DOHH2 (cell line): ENCODE results near the gene GBF1.

Experiments used
- H3F3A ChIP-seq: fragments of 200-600 bp; sonication (generic), shearing (Covaris generic); 2 replicates; pipeline ENCODE4 v1.6.0; 2016; ENCODE audit warnings: antibody characterized with exemption, mild to moderate bottlenecking; ENCODE audit not compliant: control insufficient read depth, insufficient read depth
- H3K27ac ChIP-seq: fragments of 200-600 bp; sonication (generic); 2 replicates; pipeline ENCODE4 v1.5.1; 2014; ENCODE audit warnings: low read depth, mild to moderate bottlenecking, low read length, moderate library complexity
- H3K27me3 ChIP-seq: fragments of 200-600 bp; sonication (generic); 2 replicates; pipeline ENCODE4 v1.6.1; 2014; ENCODE audit warnings: mild to moderate bottlenecking, low read length, mixed read lengths; ENCODE audit not compliant: control insufficient read depth
- H3K36me3 ChIP-seq: fragments of 200-600 bp; sonication (generic); 2 replicates; pipeline ENCODE4 v1.6.1; 2014; ENCODE audit warnings: mild to moderate bottlenecking, low read length, moderate library complexity, mixed read lengths; ENCODE audit not compliant: control insufficient read depth
- H3K4me1 ChIP-seq: fragments of 200-600 bp; sonication (generic); 2 replicates; pipeline ENCODE4 v1.6.1; 2014; ENCODE audit warnings: mild to moderate bottlenecking, low read length, mixed read lengths; ENCODE audit not compliant: control insufficient read depth
- H3K4me2 ChIP-seq: fragments of 200-600 bp; sonication (generic); 2 replicates; pipeline ENCODE4 v1.6.0; 2014; ENCODE audit warnings: mild to moderate bottlenecking, low read length, moderate library complexity
- H3K4me3 ChIP-seq: fragments of 200-600 bp; sonication (generic); 2 replicates; pipeline ENCODE4 v1.5.1; 2014; ENCODE audit warnings: mild to moderate bottlenecking, low read length, mixed read lengths
- H3K79me2 ChIP-seq: fragments of 200-600 bp; sonication (generic); 2 replicates; pipeline ENCODE4 v1.6.1; 2014; ENCODE audit warnings: mild to moderate bottlenecking, low read length, mixed read lengths; ENCODE audit not compliant: control insufficient read depth
- H3K9me2 ChIP-seq: fragments of 200-600 bp; sonication (generic); replicated peaks from 2 replicates; pipeline ENCODE4 v1.6.1; 2014; ENCODE audit warnings: mild to moderate bottlenecking, low read length, mixed read lengths; ENCODE audit not compliant: control insufficient read depth
- H3K9me3 ChIP-seq: fragments of 200-600 bp; sonication (generic); 2 replicates; pipeline ENCODE4 v1.6.1; 2014; ENCODE audit warnings: antibody characterized with exemption, low read length, mixed read lengths; ENCODE audit not compliant: control insufficient read depth, insufficient read depth
- H4K20me1 ChIP-seq: fragments of 200-600 bp; sonication (generic); 2 replicates; pipeline ENCODE4 v1.6.0; 2014; ENCODE audit warnings: low read depth, mild to moderate bottlenecking, antibody characterized with exemption, low read length, moderate library complexity; ENCODE audit not compliant: control insufficient read depth, insufficient read depth
- CTCF ChIP-seq: fragments of 200-600 bp; sonication (generic); IDR thresholded peaks from one replicate; pipeline ENCODE4 v1.5.1; 2014; ENCODE audit warnings: antibody characterized with exemption, mild to moderate bottlenecking, low read depth, low read length; ENCODE audit not compliant: poor library complexity, severe bottlenecking
- EZH2phosphoT487 ChIP-seq: fragments of 200-600 bp; sonication (generic); IDR thresholded peaks from 2 replicates; pipeline ENCODE4 v1.6.1; 2017; ENCODE audit warnings: borderline replicate concordance, mild to moderate bottlenecking, antibody characterized with exemption, low read length, moderate library complexity, mixed read lengths

GBF1 gene

GRCh38 chr10:102389894-102390293 is 144.6 kb downstream of the GBF1 start:
- H3K9me3 ChIP-seq, result no peaks in the 10 kb centered on the region
- no peak overlapping the region for H3K4me2 ChIP-seq
- no peaks in the 10 kb centered on the region for H3K36me3 ChIP-seq
- no peaks in the 10 kb centered on the region for H3K79me2 ChIP-seq
- peaks cover 10% of the 10 kb centered on the region for H3K4me1 ChIP-seq
- no peaks in the 10 kb centered on the region for H3K9me2 ChIP-seq
- no peaks in the 10 kb centered on the region for H4K20me1 ChIP-seq
- H3K4me3 ChIP-seq, result no peak overlapping the region
- 0 out of 2 replicates have a peak, but pooled peaks cover 2% of the 10 kb centered on the region for H3F3A ChIP-seq
- H3K27ac ChIP-seq, result no peak overlapping the region
- TF ChIP-seq CTCF, result no peak
- no peak for TF ChIP-seq EZH2phosphoT487
- H3K27me3 ChIP-seq, result peaks cover 20% of the 10 kb centered on the region

- Histone ChIP-seq H3K4me3 (no peak overlapping the region), H3F3A (no peaks in the 10 kb centered on the region), H3K4me2 (no peak overlapping the region), H3K36me3 (peaks cover 8% of the 10 kb centered on the region; the same call in 1 of the 2 replicates), H4K20me1 (no peaks in the 10 kb centered on the region), H3K79me2 (peaks cover 6% of the 10 kb centered on the region; the same call in 1 of the 2 replicates), H3K27ac (no peak overlapping the region), H3K27me3 (peaks cover 20% of the 10 kb centered on the region), H3K9me3 (no peaks in the 10 kb centered on the region), H3K9me2 (no peaks in the 10 kb centered on the region), H3K4me1 (peaks cover 14% of the 10 kb centered on the region)
- TF ChIP-seq CTCF (no peak), EZH2phosphoT487 (no peak)
These were observed 147.0 kb downstream of the GBF1 start for GRCh38 chr10:102392306-102392705.

- H3K36me3 ChIP-seq, result peaks cover 8% of the 10 kb centered on the region; the same call in 1 of the 2 replicates
- H3F3A ChIP-seq, result 0 out of 2 replicates have a peak, but pooled peaks cover 2% of the 10 kb centered on the region
- H3K9me3 ChIP-seq, result no peaks in the 10 kb centered on the region
- H3K4me2 ChIP-seq, result peak overlapping the region; percentile 91
- H3K9me2 ChIP-seq, result no peaks in the 10 kb centered on the region
- H3K27ac ChIP-seq, result peak overlapping the region; percentile 76
- no peaks in the 10 kb centered on the region for H4K20me1 ChIP-seq
- TF ChIP-seq CTCF (peak; percentile 87), EZH2phosphoT487 (no peak)
- peaks cover 20% of the 10 kb centered on the region for H3K27me3 ChIP-seq
- peaks cover 6% of the 10 kb centered on the region; the same call in 1 of the 2 replicates for H3K79me2 ChIP-seq
- H3K4me3 ChIP-seq, result peak overlapping the region; percentile 86
- peaks cover 14% of the 10 kb centered on the region for H3K4me1 ChIP-seq
These were observed 148.2 kb downstream of the GBF1 start for GRCh38 chr10:102393411-102394078.
